ENCODE measurements around the gene DAP3.
"Not testable (repeated sequence)": the region's sequence is repeated elsewhere in the genome, so short reads cannot be mapped to it uniquely, and the experiment has no call there.

The DAP3 gene

GRCh38 chr1:155687705-155688323, 1.1 kb upstream of the DAP3 start:
- H3K27me3 ChIP-seq (ENCODE audit: insufficient read depth, low read length); H3K4me1 ChIP-seq (ENCODE audit: insufficient read depth, low read length); H3K9me3 ChIP-seq (ENCODE audit: insufficient read depth, low read depth, low read length): not testable (repeated sequence)
- Histone ChIP-seq H3K27ac (ENCODE audit: low read length) (peak overlapping the region; percentile 91), H3K36me3 (ENCODE audit: insufficient read depth, low read depth, low read length) (peaks cover 19% of the 10 kb centered on the region), H3K9ac (ENCODE audit: low read depth, low read length) (peak overlapping the region; percentile 97), H3K4me3 (ENCODE audit: low read length) (peak overlapping the region; percentile 97)

- peak within 1 kb of the TSS; percentile 97 for H3K9ac ChIP-seq (ENCODE audit: low read depth, low read length)
- H3K4me3 ChIP-seq (ENCODE audit: low read length): peak within 1 kb of the TSS; percentile 97
- H3K36me3 ChIP-seq (ENCODE audit: insufficient read depth, low read depth, low read length): peaks cover 26% of the 10 kb centered on the region
- H3K27ac ChIP-seq (ENCODE audit: low read length): peak within 1 kb of the TSS; percentile 91
- peaks cover 3% of the 10 kb centered on the region; the same call in 1 of the 2 replicates for H3K4me1 ChIP-seq (ENCODE audit: insufficient read depth, low read length)
- H3K27me3 ChIP-seq (ENCODE audit: insufficient read depth, low read length): no peaks in the 10 kb centered on the region
- peaks cover 3% of the 10 kb centered on the region; the same call in 1 of the 2 replicates for H3K9me3 ChIP-seq (ENCODE audit: insufficient read depth, low read depth, low read length)
These were observed 389 bp upstream of the DAP3 start, which contains the start of gene YY1AP1 for GRCh38 chr1:155688324-155689080. Gene YY1AP1, minus strand, starts transcription at chr1:155688774. Its CDS starts 8,338 bp downstream, at chr1:155680436.

DNA sequence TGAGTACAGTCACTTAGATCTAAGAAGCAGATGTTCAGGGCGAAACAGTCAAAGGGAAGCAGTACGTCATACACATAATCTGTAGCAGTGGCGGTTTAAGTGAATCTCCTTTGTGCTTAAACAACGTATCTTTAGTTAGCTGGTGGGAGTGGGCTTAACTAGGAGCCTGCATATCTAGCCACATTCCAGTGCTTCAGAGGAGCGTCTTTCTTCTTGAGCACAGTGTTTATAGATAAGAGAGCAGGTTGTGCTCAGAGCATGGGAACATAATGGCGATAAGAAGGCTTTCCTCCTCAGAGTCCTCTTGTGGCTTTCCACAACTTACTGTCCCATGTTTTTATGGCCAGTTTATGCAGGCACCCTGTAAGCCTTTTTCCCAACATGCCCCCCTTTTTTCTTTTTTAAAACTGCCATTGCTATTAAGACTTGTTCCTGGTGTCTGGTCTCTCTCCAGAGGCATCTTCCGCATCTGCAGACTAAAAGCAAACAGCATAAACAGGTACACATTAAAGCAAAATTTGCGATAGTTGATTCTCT, 3.2 kb downstream of the DAP3 start:
- peaks cover 3% of the 10 kb centered on the region; the same call in 1 of the 2 replicates for H3K9me3 ChIP-seq (ENCODE audit: insufficient read depth, low read depth, low read length)
- no peak overlapping the region for H3K27ac ChIP-seq (ENCODE audit: low read length)
- peaks cover 26% of the 10 kb centered on the region for H3K36me3 ChIP-seq (ENCODE audit: insufficient read depth, low read depth, low read length)
- H3K4me3 ChIP-seq (ENCODE audit: low read length): no peak overlapping the region
- H3K4me1 ChIP-seq (ENCODE audit: insufficient read depth, low read length): peaks cover 3% of the 10 kb centered on the region; the same call in 1 of the 2 replicates
- no peaks in the 10 kb centered on the region for H3K27me3 ChIP-seq (ENCODE audit: insufficient read depth, low read length)
- no peak overlapping the region for H3K9ac ChIP-seq (ENCODE audit: low read depth, low read length)

DNA sequence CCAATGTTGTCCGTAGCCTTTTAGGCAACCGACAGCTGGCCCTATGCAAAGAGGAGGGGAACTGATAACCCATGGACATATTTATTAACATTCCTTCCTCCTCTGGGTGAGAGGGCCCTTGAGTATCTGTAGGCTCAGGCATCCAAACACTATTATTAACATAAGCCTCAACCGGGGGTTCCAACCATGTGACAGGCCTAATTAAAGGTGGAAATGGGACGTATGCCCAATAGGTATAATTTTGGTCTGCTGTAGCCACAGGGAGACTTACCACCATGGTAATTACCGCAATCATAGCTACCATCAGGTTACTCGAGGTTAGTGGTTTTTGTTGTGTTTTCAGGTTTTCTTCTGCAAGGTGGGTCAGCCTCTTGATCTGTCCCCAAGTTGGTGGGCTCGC, 5.3 kb downstream of the DAP3 start:
- Histone ChIP-seq H3K9me3 (ENCODE audit: insufficient read depth, low read depth, low read length) (peaks cover 3% of the 10 kb centered on the region; the same call in 1 of the 2 replicates), H3K27ac (ENCODE audit: low read length) (no peak overlapping the region), H3K4me1 (ENCODE audit: insufficient read depth, low read length) (peaks cover 10% of the 10 kb centered on the region; the same call in 1 of the 2 replicates), H3K4me3 (ENCODE audit: low read length) (no peak overlapping the region), H3K9ac (ENCODE audit: low read depth, low read length) (no peak overlapping the region), H3K36me3 (ENCODE audit: insufficient read depth, low read depth, low read length) (peaks cover 26% of the 10 kb centered on the region), H3K27me3 (ENCODE audit: insufficient read depth, low read length) (no peaks in the 10 kb centered on the region)

- Histone ChIP-seq H3K4me3 (ENCODE audit: low read length) (no peak overlapping the region), H3K27me3 (ENCODE audit: insufficient read depth, low read length) (no peaks in the 10 kb centered on the region), H3K9me3 (ENCODE audit: insufficient read depth, low read depth, low read length) (peaks cover 7% of the 10 kb centered on the region; the same call in 1 of the 2 replicates), H3K36me3 (ENCODE audit: insufficient read depth, low read depth, low read length) (peaks cover 26% of the 10 kb centered on the region), H3K27ac (ENCODE audit: low read length) (no peak overlapping the region), H3K4me1 (ENCODE audit: insufficient read depth, low read length) (peaks cover 7% of the 10 kb centered on the region; the same call in 1 of the 2 replicates), H3K9ac (ENCODE audit: low read depth, low read length) (no peak overlapping the region)
These were observed 6.2 kb downstream of the DAP3 start for GRCh38 chr1:155695072-155695471.

- Histone ChIP-seq H3K9me3 (ENCODE audit: insufficient read depth, low read depth, low read length) (peaks cover 7% of the 10 kb centered on the region; the same call in 1 of the 2 replicates), H3K4me1 (ENCODE audit: insufficient read depth, low read length) (peaks cover 6% of the 10 kb centered on the region; the same call in 1 of the 2 replicates), H3K9ac (ENCODE audit: low read depth, low read length) (no peak overlapping the region), H3K27me3 (ENCODE audit: insufficient read depth, low read length) (no peaks in the 10 kb centered on the region), H3K27ac (ENCODE audit: low read length) (no peak overlapping the region), H3K4me3 (ENCODE audit: low read length) (no peak overlapping the region), H3K36me3 (ENCODE audit: insufficient read depth, low read depth, low read length) (peaks cover 26% of the 10 kb centered on the region)
These were observed 6.7 kb downstream of the DAP3 start for GRCh38 chr1:155695608-155696007.

GRCh38 chr1:155696524-155696923, 7.6 kb downstream of the DAP3 start:
- Histone ChIP-seq H3K36me3 (ENCODE audit: insufficient read depth, low read depth, low read length) (peaks cover 19% of the 10 kb centered on the region), H3K4me1 (ENCODE audit: insufficient read depth, low read length) (peaks cover 6% of the 10 kb centered on the region; the same call in 1 of the 2 replicates), H3K9ac (ENCODE audit: low read depth, low read length) (no peak overlapping the region), H3K9me3 (ENCODE audit: insufficient read depth, low read depth, low read length) (peaks cover 6% of the 10 kb centered on the region; the same call in 1 of the 2 replicates), H3K27ac (ENCODE audit: low read length) (no peak overlapping the region), H3K27me3 (ENCODE audit: insufficient read depth, low read length) (no peaks in the 10 kb centered on the region), H3K4me3 (ENCODE audit: low read length) (no peak overlapping the region)

- Histone ChIP-seq H3K27ac (ENCODE audit: low read length) (no peak overlapping the region), H3K4me3 (ENCODE audit: low read length) (no peak overlapping the region), H3K4me1 (ENCODE audit: insufficient read depth, low read length) (peaks cover 6% of the 10 kb centered on the region; the same call in 1 of the 2 replicates), H3K27me3 (ENCODE audit: insufficient read depth, low read length) (no peaks in the 10 kb centered on the region), H3K36me3 (ENCODE audit: insufficient read depth, low read depth, low read length) (peaks cover 14% of the 10 kb centered on the region), H3K9ac (ENCODE audit: low read depth, low read length) (no peak overlapping the region), H3K9me3 (ENCODE audit: insufficient read depth, low read depth, low read length) (peaks cover 4% of the 10 kb centered on the region; the same call in 1 of the 2 replicates)
These were observed 8.2 kb downstream of the DAP3 start for GRCh38 chr1:155697046-155697445.

DNA sequence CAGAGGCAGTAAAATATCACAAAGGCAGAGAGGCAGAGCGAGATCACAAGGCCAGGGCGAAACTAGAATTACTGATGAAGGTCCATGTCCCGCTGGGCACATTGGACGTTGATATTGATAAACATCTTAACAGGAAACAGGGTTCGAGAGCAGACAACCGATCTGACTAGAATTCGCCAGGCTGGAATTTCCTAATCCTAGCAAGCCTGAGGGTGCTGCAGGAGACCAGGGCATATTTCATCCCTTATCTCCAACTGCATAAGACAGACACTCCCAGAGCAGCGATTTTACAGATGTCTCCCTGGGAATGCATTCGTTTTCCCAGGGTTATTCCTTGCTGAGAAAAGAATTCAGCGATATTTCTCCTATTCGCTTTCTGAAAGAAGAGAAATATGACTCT, 8.7 kb downstream of the DAP3 start:
- H3K4me1 ChIP-seq (ENCODE audit: insufficient read depth, low read length); H3K9me3 ChIP-seq (ENCODE audit: insufficient read depth, low read depth, low read length); H3K9ac ChIP-seq (ENCODE audit: low read depth, low read length); H3K27me3 ChIP-seq (ENCODE audit: insufficient read depth, low read length); H3K4me3 ChIP-seq (ENCODE audit: low read length); H3K27ac ChIP-seq (ENCODE audit: low read length); H3K36me3 ChIP-seq (ENCODE audit: insufficient read depth, low read depth, low read length): not testable (repeated sequence)

- peaks cover 4% of the 10 kb centered on the region; the same call in 1 of the 2 replicates for H3K9me3 ChIP-seq (ENCODE audit: insufficient read depth, low read depth, low read length)
- no peaks in the 10 kb centered on the region for H3K27me3 ChIP-seq (ENCODE audit: insufficient read depth, low read length)
- H3K4me3 ChIP-seq (ENCODE audit: low read length): no peak overlapping the region
- H3K36me3 ChIP-seq (ENCODE audit: insufficient read depth, low read depth, low read length): no peaks in the 10 kb centered on the region
- no peak overlapping the region for H3K27ac ChIP-seq (ENCODE audit: low read length)
- peak overlapping the region; percentile 7; the same call in 1 of the 2 replicates for H3K9ac ChIP-seq (ENCODE audit: low read depth, low read length)
- H3K4me1 ChIP-seq (ENCODE audit: insufficient read depth, low read length): peaks cover 6% of the 10 kb centered on the region; the same call in 1 of the 2 replicates
These were observed 9.6 kb downstream of the DAP3 start for GRCh38 chr1:155698382-155699038.

- H3K27me3 ChIP-seq (ENCODE audit: insufficient read depth, low read length); H3K4me3 ChIP-seq (ENCODE audit: low read length); H3K9me3 ChIP-seq (ENCODE audit: insufficient read depth, low read depth, low read length); H3K27ac ChIP-seq (ENCODE audit: low read length); H3K36me3 ChIP-seq (ENCODE audit: insufficient read depth, low read depth, low read length); H3K4me1 ChIP-seq (ENCODE audit: insufficient read depth, low read length): not testable (repeated sequence)
- H3K9ac ChIP-seq (ENCODE audit: low read depth, low read length): peak overlapping the region; percentile 7; the same call in 1 of the 2 replicates
These were observed 10.2 kb downstream of the DAP3 start for GRCh38 chr1:155699062-155699461.
